NCI-H1417 treated with DMSO at 0.1 percent for 48 hours (cell line): ENCODE results near the gene KIF5A.
"Not testable (repeated sequence)": the region's sequence is repeated elsewhere in the genome, so short reads cannot be mapped to it uniquely, and the experiment has no call there.

Experiments
- DNase-seq: peaks from one replicate; lab custom pipeline; 2025; lab: John Stamatoyannopoulos, UW

Gene KIF5A

DNA sequence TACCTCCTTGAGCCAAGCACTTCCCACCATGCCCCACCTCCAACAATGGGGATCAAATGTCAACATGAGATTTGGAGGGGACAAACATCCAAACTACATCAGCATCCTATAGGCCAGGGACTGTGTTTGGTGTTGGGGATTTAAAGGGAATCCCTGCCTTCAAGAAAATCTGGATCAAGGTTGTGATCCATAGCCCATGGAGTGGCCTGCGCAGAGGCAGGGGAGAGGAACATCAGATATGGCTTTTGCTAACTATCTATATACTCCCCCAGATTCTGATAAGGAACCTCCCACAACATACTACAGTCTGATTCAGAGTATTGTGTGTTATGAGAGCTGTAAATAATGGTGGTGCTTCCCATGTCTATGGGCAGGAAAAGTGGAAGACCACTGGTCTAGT lies 5.1 kb downstream of the KIF5A start:
- DNase-seq, result no peak

DNA sequence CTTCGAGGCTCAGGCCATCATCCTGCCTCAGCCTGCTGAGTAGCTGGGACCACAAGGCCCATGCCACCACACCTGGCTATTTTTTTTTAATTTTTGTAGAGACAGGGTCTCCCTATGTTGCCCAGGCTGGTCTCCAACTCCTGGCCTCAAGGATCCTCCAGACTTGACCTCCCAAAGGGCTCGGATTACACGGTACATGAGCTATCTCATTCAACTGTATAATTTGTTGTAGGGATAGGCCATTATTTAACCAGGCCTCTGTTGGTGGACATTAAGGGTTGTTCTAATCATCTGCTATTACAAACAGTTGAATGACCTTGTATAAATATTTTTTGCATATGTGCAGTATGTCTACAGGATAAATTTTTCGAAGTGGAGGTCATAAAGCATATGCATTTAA lies 9.0 kb downstream of the KIF5A start:
- no peak for DNase-seq

DNA sequence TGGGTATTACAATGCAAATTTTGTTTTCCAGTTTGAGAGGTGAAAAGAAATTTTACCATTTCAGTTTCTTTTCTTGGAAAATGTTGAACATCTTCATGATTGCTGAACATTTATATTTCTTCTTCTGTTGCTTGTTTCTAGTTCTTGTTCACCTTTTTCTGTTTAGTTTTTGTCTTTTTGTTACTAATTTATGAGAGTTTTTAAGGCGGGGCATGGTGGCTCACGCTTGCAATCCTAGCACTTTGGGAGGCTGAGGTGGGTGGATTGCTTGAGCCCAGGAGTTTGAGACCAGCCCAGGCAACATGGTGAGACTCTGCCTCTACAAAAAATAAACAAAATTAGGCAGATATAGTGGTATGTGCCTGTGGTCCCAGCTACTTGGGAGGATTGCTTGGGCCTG lies 10.7 kb downstream of the KIF5A start:
- no peak for DNase-seq

DNA sequence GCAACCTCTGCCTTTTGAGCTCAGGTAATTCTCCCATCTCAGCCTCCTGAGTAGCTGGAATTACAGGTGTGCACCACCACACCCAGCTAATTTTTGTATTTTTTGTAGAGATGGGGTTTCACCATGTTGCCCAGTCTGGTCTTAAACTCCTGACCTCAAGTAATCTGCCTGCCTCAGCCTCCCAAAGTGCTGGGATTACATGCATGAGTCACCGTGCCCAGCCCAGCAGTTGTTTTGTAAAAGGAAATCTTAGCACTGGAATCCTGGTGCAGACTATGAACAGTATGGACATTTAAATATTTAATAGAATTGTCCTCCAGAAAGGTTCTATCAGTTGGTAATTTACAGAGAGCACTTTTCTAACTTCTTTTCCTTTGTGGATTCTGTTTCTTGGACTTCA lies 11.3 kb downstream of the KIF5A start:
- DNase-seq, result not testable (repeated sequence)

DNA sequence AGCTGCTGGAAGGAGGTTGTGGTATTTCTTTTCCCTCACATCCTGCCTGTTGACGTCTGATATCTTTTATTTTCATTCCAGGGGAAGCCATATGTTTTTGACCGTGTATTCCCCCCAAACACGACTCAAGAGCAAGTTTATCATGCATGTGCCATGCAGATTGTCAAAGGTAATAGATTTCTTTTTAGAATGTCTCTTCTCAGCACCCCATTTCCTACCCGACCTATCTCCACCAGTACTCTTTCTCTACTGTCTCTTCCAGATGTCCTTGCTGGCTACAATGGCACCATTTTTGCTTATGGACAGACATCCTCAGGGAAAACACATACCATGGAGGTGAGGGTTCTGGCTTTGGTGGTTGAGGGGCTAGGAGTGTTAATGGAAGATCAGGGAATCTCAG lies 13.5 kb downstream of the KIF5A start:
- DNase-seq, result no peak

DNA sequence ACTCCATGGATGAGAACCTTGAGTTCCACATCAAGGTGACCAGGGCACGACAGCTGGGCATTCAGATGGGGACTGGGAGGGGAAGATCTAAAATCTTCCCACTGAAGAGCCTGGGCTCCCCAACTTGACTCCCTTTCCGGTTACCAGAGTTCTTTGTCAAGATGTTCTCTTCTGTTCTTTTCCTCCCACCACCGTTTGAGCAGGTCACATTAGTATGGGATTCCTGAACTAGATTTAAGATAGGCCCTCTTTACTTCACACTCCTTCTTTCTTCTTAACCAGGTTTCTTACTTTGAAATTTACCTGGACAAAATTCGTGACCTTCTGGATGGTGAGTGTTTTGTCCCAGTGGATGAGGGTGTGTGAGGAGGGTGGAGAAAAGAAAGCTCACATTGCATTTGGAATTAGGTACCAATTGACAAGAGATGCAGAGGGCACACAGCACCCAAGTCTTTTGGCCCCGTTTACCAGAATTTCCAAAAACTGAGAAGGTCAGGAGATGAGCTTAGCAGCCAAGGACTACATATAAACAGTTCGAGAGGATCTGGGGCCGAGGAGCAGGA lies 14.4 kb downstream of the KIF5A start:
- DNase-seq, result no peak

DNA sequence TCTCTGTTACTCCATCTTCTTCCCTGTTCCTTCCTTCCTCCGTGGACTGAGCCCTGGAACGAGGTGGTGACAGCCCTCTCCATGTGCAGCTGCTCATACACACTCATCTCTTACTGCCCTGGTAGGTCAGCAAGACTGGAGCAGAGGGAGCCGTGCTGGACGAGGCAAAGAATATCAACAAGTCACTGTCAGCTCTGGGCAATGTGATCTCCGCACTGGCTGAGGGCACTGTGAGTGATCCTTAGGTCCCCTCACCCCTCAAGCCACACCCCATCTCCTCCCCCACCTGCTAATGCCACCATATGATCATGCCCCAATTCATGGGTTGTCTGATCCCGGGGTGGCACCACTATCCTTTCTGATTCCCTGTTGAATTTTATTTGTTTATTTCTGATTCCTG lies 19.0 kb downstream of the KIF5A start:
- no peak for DNase-seq

DNA sequence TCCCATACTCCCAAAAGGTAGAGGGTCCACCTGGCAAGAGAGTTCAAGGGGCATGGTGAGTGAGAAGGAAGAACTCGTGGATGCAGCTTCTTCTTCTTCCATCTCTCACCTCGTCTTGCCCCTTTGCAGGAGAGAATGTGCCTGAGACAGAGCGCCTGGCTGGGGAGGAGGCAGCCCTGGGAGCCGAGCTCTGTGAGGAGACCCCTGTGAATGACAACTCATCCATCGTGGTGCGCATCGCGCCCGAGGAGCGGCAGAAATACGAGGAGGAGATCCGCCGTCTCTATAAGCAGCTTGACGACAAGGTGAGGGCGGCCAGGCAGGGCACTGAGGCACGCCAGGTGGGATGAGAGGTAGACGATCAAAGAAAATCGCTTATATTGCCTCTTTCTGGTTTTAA lies 20.0 kb downstream of the KIF5A start:
- no peak for DNase-seq

DNA sequence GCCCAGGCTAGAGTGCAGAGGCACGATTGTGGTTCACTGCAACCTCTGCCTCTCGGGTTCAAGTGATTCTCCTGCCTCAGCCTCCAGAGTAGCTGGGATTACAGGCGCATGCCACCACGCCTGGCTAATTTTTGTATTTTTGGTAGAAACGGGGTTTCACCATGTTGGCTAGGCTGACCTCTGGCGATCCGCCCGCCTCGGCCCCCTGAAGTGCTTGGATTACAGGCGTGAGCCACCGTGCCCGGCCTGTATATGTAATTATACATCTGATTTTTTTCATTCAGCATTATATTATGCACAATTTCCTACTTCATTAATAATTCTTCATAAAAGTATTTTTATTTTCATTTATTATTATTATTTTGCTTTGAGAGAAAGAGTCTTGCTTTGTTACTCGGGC lies 20.6 kb downstream of the KIF5A start:
- DNase-seq, result not testable (repeated sequence)

DNA sequence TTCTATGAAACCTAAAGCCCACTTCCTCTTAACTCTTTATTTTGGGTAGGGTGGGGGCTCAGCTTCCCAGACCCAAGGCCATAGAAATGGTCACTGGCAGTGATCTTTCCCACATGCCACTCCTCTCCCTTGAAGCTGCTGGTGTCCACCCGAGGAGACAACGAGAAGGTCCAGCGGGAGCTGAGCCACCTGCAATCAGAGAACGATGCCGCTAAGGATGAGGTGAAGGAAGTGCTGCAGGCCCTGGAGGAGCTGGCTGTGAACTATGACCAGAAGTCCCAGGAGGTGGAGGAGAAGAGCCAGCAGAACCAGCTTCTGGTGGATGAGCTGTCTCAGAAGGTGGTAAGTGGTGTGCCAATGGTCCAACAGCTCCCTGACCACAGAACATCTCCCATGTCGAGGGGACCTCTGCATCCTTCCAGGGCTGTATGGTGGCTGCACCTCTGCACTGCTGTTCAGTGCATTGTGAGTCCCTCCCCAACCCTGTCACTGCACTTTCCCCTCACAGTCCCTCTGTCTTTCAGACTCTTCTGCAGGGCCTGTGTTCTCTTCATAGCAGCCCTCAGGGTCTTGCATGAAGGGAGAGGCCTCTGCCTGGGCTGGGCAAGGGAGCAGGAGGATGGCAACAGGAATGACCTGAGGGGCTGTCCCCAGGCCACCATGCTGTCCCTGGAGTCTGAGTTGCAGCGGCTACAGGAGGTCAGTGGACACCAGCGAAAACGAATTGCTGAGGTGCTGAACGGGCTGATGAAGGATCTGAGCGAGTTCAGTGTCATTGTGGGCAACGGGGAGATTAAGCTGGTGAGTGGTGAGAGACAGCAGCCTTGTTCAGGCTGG lies 22.3 kb downstream of the KIF5A start:
- no peak for DNase-seq

DNA sequence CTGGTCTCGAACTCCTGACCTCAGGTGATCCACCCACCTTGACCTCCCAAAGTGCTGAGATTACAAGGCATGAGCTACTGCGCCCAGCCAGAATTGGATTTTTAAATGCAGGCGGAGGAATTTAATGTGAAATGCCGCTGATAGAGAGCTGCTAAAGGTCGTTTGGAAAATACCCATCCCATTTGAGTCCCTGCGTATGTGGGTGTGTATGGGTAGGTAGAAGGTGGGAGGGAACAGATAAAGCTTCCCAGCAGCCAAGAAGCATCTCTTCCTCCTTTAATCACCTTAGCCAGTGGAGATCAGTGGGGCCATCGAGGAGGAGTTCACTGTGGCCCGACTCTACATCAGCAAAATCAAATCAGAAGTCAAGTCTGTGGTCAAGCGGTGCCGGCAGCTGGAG lies 25.0 kb downstream of the KIF5A start:
- no peak for DNase-seq

DNA sequence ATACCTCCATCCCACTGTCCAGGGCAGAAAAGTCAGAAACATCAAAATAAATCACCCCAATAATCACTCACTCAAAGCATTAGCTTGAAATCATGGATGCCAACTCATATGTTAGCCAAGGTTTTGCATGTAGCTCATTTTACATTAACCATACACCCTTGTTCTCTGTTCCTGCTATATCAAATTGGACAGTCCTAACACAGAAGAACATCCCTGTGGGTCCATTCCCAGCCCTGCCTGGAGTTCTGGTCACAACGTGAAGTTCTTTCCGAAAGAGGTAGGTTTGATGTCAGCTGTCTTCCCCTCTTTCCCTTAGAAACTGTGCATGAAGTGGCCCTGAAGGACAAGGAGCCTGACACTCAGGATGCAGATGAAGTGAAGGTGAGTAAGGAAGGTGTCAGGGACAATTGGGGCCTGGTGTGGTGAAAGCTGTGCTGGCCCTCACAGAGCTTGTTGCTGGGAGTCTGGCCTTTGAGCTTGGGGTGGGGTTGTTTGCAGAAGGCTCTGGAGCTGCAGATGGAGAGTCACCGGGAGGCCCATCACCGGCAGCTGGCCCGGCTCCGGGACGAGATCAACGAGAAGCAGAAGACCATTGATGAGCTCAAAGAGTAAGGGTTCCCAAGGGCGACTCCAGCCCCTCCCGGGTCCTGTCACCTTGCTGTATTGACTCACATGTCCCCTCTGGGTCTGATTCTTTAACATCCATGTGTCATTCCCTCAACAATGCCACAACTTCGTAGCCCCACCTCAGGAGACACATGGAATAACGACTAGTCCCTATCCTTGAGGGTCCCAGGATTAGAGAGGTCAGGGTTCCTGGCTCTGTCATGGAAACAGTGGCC lies 26.1 kb downstream of the KIF5A start:
- DNase-seq, result no peak

DNA sequence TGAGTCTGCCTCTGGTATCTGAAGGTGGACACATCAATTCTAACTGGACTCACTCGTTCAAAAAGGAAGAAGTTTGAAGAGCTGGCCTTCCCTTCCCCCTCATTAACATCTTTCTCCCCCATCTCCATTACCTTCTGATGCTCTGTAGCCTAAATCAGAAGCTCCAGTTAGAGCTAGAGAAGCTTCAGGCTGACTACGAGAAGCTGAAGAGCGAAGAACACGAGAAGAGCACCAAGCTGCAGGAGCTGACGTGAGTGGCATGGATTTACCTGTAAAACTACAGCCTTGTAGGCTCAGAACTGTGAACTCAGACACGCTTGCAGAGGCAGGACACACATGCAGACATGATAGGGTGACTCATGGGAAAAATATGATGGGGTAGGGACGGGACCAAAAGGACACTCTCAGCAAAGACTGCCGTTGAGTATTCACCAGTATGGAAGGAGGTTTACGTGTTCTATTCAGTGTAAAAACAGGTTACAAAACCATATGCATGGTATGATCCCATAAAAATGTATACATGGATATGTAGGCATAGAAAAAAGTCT lies 26.8 kb downstream of the KIF5A start:
- no peak for DNase-seq

DNA sequence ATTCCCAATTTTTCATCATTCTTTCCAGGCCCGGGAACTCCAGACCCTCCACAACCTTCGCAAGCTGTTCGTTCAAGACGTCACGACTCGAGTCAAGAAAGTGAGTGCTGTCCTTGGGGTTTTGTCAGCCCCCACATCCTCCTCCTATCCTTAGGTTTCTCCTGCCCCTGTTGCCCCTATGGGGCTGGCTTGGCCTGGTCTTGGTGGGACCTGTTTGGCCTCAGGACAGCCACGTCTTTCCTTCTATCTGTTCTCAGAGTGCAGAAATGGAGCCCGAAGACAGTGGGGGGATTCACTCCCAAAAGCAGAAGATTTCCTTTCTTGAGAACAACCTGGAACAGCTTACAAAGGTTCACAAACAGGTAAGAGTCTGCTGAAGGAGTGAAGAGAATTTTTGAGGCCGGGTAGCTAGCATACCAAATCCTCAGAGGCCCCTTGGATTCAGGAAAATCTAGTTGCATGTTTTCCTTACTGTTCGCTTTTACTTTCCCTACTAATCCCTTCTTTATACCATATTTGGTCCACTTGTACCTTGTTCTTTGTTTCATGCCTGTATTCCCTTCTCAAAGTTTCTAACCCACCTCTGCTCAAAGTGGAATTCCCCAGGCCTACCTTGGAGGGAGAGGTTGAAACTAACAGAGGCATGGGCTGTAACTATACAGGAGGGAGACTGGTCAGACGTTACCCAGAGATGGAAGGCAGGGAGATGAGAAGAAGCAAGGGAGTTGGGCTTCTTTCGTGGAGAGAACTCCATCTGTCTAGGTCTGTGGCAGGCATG lies 28.3 kb downstream of the KIF5A start:
- DNase-seq, result no peak

DNA sequence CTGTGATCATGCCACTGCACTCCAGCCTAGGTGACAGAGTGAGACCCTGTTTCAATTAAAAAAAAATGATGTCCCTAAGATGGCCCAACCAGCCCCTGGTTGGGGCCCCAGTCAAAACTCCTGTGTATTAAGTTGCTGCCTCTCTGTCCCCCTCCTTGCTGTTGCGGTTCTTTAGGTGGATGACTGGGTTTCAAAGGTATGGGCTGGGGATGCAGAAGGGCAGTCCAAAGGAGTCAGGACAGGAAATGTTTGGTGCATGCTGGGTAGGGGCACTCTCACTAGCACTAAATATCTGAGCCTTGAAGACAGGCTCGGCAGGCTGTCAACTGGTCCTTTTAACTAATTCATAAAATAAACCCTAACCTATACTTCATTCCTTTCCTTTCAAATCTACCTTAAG lies 29.2 kb downstream of the KIF5A start:
- DNase-seq, result no peak

DNA sequence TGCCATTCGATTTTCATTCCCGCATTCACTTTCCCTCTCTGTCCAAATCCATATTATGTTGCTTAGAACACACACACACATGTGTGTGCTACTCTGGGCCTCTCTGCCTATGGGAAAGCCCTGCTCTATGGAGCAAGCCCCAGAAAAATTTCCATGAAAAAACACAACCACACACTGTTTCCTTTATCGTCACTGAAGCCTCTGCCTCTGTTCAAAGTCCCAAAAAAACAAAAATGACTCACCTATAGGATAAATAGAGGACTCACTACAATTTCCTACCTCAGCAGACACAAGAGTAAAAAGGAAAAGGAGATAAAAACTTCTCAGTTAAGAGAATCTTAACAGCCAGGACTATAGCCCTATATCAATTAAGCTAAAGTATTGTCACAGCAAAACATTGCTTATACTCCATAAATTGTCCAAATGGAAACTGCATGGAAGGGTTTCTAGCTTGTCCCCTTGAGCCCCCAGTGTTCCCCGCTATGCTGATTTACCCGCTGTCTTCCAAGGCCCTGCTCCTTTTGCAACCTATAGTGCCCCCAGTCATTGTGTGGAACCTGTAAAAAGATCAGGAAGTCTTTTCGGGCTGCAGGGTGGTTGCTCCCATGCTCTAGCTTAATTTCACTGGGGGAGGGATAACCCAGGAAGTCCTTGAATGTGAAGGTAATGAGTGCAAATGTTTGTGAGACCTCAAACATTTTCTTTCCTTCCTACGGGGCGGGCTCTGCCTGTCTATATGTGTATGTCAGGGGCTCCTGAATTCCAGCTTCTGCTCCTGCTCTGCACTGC lies 30.0 kb downstream of the KIF5A start:
- no peak for DNase-seq

DNA sequence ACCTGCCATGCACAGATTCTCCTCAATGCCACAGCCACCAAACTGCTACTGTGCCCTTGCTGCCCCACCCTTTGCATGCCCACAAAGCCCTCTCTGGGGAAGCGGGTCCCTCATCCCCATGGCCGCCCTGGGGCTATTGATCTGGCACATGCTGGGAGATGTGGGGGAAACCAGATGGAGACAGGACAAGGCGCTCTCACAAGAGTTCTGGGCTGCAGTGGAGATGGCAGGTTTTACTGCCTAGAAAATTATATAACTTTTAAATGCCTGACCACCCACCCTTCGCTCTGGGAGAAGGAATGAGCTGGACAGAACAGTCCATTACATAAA lies 30.6 kb downstream of the KIF5A start:
- no peak for DNase-seq

DNA sequence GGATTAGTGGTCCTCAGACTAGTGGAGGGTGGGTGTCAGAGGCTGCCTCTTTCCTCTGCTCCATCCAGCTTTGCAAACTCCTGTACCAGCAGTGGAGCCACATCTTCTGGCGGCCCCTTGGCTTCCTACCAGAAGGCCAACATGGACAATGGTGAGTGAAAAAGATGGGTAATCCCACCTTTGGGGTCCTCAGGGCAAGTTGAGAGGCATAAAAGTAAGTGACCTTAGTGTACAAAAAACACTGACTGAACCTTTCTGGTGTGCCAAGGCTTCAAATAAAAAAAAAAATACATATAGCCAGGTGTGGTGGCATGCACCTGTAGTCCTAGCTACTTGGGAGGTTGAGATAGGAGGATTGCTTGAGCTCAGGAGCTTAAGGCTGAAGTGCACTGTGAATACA lies 32.0 kb downstream of the KIF5A start:
- DNase-seq, result no peak

DNA sequence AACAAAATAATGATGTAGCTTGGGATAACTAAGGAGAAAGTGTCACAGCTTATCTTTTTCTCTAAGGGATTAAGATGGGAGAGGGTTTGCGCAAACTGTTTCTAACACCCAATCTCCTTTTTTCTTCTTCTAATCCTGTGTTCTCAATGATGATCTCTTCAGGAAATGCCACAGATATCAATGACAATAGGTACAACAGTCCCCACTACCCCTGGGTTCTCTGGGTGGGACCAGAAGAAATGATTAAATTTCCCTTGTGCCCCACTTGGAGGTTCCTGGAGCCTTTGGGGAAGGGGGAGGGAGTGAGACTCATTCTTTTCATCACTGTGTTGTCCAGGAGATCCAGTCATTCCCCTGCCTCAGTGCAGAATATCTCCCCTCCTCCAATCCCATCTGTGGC lies 32.6 kb downstream of the KIF5A start:
- no peak for DNase-seq

DNA sequence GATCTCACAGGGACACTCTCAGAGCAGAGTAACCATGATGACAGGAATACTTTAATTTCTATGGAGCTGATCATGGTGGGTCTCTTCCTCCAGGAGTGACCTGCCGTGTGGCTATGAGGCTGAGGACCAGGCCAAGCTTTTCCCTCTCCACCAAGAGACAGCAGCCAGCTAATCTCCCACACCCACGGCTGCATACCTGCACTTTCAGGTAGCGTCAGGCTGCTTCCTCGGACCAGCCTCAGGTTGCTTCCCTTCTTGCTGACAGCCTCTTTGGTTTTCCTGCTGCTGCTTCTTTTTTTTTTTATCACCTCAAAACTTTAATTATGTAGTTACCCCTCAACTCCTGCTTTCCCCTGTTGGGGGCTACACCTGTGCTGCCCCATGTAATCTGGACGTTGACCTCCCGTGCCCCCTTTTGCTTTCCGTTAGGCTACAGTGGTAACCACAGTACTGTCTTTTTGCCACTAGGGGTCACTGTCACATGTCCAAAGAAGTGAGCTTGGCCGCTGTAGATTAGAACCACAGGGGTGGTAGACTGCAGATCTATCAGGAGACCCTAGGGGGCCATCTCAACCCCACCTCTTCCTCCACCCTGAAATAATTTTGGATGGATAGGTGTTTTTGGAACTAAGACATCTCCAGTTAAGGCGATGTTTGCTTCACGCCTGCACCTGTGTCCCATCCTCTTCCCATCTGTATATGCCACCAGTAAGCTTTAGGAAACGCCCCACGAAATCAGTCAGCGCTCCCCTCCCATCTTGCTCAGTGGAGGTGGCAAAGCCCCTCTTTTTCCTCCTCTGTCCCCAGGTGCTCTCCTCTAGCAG lies 33.4 kb downstream of the KIF5A start:
- peak; percentile 56 for DNase-seq
